ENCODE results near the gene SF1. TPM values are rescaled to one million over a fixed set of nuclear protein-coding genes. Genes with fewer than 3 reads are reported as not detected.

The SF1 gene
- total and polyA plus RNA-seq, 9 donors = 62.3 to 267 (median 202) TPM

DNA sequence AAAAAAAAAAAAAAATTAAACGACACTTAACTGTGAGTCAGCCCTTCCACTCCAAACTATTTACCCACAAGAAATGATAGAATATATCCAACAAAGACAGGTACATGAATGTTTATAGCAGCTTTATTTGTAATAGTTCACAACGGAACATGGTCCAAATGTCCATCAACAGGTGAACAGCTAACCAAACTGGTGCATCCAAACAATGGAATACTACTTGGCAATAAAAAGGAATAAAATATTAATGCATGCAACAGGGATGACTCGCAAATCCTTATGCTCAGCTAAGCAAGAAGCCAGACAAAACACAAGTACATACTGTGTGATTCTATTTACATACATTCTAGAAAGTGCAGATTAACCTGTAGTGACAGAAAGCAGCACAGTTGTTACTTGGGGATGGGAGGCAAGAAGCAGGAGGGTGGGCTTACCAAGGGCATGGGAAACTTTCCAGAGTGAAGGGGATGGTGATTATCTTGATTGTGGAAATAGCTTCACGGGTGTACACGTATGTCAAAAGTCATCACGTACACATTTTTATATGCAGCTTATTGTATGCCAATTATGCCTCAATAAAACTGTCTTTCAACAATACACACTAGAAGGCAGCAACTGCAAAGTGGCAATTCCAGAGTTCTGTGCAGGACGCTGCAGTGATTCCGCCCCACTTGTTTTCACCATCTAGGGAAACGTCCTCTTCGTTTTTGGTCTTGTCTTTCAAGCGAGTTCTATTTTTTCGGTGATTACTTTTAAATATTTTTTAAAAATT is 6.7 kb upstream of the SF1 start:
- Histone ChIP-seq H3K4me3 (ENCODE audit: low read length) (no peak overlapping the region), H3K27ac (ENCODE audit: low read length) (no peak overlapping the region), H3K27me3 (ENCODE audit: control insufficient read depth, insufficient read depth, low read length) (no peaks in the 10 kb centered on the region), H3K4me1 (ENCODE audit: control insufficient read depth, insufficient read depth, low read length) (peaks cover 6% of the 10 kb centered on the region), H3K36me3 (ENCODE audit: control insufficient read depth, insufficient read depth, low read length) (peaks cover 23% of the 10 kb centered on the region), H3K9me3 (replicated peaks; ENCODE audit: control insufficient read depth, low read depth, low read length) (no peaks in the 10 kb centered on the region)
- WGBS (ENCODE audit: insufficient coverage) = no CpG with 5 or more reads among the region's 12 CpGs
- DNase-seq = no peak

DNA sequence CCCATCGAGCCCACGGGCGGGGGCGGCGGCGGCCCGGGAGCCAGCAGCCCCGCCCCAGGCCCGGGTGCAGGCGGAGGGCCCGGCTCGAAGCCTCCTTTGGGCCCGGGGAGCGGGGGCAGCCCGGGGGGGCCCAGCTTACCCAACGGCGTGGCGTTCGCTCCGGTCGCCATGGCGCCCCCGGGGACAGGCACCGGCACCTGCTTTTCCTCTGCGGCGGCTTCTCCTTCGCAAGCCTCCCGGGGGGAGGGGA is 194 bp downstream of the SF1 start:
- Histone ChIP-seq H3K27ac (ENCODE audit: low read length) (peak overlapping the region; percentile 97), H3K4me3 (ENCODE audit: low read length) (peak overlapping the region; percentile 84), H3K4me1 (ENCODE audit: control insufficient read depth, insufficient read depth, low read length) (peaks cover 22% of the 10 kb centered on the region), H3K9me3 (replicated peaks; ENCODE audit: control insufficient read depth, low read depth, low read length) (no peaks in the 10 kb centered on the region), H3K27me3 (ENCODE audit: control insufficient read depth, insufficient read depth, low read length) (no peaks in the 10 kb centered on the region), H3K36me3 (ENCODE audit: control insufficient read depth, insufficient read depth, low read length) (peaks cover 41% of the 10 kb centered on the region)
- DNase-seq = no peak
- WGBS (ENCODE audit: insufficient coverage) = 0% methylated on average over 28 of the region's 28 CpGs

DNA sequence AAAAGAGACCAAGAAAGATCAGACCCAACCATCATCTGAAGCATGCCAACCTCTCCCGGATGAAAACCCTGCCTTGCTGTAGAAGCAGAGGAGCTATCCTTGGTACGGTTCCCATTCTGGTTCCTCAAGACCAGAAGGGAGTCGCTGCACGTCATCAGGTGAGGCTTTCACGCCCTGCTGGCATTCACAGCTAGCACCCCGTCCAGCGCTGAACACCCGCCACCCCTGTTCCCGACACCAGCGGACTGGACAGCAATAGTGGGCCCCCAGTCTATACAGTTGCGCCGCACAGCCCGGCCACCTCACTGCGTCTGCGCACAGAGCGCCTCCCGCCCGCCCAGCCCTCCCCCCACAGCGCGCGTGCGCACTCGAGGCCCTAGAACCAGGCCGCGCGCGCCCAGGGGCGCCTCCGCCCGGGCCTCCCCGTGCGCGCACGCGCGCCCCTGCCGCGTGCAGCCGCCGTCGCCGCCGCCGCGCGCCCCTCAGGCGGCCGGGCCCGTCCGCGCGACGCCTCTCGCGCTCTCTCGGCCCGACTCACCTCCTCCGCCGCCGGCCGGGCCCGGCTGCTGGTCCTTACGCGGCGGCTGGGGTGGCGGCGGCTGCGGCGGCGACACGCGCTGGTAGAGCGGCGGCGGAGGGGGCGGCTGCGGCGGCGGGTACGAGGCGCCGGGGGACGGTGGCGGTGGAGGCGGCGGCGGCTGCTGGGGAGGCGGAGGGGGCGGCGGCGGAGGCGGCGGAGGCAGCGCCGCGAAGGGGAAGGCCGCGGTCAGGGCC is 706 bp downstream of the SF1 start:
- Histone ChIP-seq H3K27ac (ENCODE audit: low read length) (peak overlapping the region; percentile 97), H3K27me3 (ENCODE audit: control insufficient read depth, insufficient read depth, low read length) (no peaks in the 10 kb centered on the region), H3K36me3 (ENCODE audit: control insufficient read depth, insufficient read depth, low read length) (peaks cover 45% of the 10 kb centered on the region), H3K4me3 (ENCODE audit: low read length) (peak overlapping the region; percentile 87), H3K9me3 (replicated peaks; ENCODE audit: control insufficient read depth, low read depth, low read length) (no peaks in the 10 kb centered on the region), H3K4me1 (ENCODE audit: control insufficient read depth, insufficient read depth, low read length) (peaks cover 25% of the 10 kb centered on the region)
- peak; percentile 95 for DNase-seq
- WGBS (ENCODE audit: insufficient coverage) = under 1% methylated on average over 89 of the region's 98 CpGs

DNA sequence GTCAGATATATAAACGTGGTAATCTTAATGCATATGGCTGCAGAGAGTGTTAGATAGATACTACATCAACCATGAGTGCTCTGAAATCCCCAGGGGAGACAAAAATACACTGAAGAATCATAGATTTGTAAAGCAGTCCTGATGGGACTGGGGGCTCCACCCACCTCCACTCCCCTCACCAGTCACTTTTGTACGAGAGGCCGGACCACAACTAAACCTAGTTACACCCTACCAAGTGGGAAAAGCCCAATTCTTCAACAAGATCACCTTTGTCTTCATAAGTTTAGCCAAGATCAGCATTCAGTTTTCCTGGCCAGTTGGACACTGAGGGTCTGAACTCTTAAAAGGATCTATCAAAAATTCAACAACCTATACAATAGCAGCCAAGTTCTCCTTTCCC is 1.5 kb downstream of the SF1 start:
- 36% methylated on average over 2 of the region's 3 CpGs for WGBS (ENCODE audit: insufficient coverage)
- Histone ChIP-seq H3K27ac (ENCODE audit: low read length) (peak overlapping the region; percentile 77), H3K36me3 (ENCODE audit: control insufficient read depth, insufficient read depth, low read length) (peaks cover 47% of the 10 kb centered on the region), H3K4me1 (ENCODE audit: control insufficient read depth, insufficient read depth, low read length) (peaks cover 26% of the 10 kb centered on the region), H3K4me3 (ENCODE audit: low read length) (peak overlapping the region; percentile 87), H3K9me3 (replicated peaks; ENCODE audit: control insufficient read depth, low read depth, low read length) (no peaks in the 10 kb centered on the region), H3K27me3 (ENCODE audit: control insufficient read depth, insufficient read depth, low read length) (no peaks in the 10 kb centered on the region)
- no peak for DNase-seq

DNA sequence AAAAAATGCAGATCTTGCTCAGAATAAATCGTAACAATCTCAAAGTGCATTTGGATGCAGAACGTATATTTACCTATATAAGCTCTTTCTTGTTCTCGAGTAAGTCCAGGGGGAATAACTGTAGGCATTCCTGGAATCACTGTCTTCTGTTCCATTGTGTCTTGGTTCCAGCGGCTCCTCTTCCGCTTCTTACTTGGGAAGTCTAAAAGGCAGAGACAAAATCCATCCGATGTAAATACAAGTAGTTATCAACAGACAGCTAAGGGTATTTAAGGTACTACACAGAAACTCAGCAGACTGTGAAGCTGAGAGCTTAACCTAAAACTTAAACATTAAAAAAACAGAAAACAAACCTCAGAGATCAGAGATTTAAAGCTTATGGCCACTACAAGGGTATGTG is 1.9 kb downstream of the SF1 start:
- Histone ChIP-seq H3K4me1 (ENCODE audit: control insufficient read depth, insufficient read depth, low read length) (peaks cover 26% of the 10 kb centered on the region), H3K27me3 (ENCODE audit: control insufficient read depth, insufficient read depth, low read length) (no peaks in the 10 kb centered on the region), H3K36me3 (ENCODE audit: control insufficient read depth, insufficient read depth, low read length) (peaks cover 50% of the 10 kb centered on the region), H3K9me3 (replicated peaks; ENCODE audit: control insufficient read depth, low read depth, low read length) (no peaks in the 10 kb centered on the region), H3K27ac (ENCODE audit: low read length) (no peak overlapping the region), H3K4me3 (ENCODE audit: low read length) (no peak overlapping the region)
- WGBS (ENCODE audit: insufficient coverage) = no CpG with 5 or more reads among the region's 6 CpGs
- no peak for DNase-seq

DNA sequence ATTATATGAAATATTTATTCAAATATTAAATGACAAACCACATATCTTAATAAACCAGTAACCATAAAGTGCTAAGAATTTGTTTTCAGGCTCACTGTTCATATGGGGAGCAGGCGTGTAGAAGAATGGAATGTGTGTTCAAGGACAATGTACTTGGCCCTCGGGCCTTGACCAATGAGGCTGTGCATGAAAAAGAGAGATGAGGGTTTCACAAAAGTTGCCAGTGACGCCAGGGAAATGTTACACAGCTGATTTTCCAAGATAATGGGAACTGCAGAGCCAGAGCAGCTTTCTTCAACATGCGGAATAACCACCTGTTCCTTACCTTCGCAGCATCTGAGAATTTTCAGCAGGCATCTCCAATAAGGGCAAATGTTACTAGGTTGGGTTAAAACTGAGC is 4.2 kb downstream of the SF1 start:
- no peak for DNase-seq
- Histone ChIP-seq H3K36me3 (ENCODE audit: control insufficient read depth, insufficient read depth, low read length) (peaks cover 69% of the 10 kb centered on the region), H3K9me3 (replicated peaks; ENCODE audit: control insufficient read depth, low read depth, low read length) (no peaks in the 10 kb centered on the region), H3K4me1 (ENCODE audit: control insufficient read depth, insufficient read depth, low read length) (peaks cover 22% of the 10 kb centered on the region), H3K27me3 (ENCODE audit: control insufficient read depth, insufficient read depth, low read length) (no peaks in the 10 kb centered on the region), H3K4me3 (ENCODE audit: low read length) (no peak overlapping the region), H3K27ac (ENCODE audit: low read length) (no peak overlapping the region)
- WGBS (ENCODE audit: insufficient coverage) = 51% methylated on average over 3 of the region's 5 CpGs

DNA sequence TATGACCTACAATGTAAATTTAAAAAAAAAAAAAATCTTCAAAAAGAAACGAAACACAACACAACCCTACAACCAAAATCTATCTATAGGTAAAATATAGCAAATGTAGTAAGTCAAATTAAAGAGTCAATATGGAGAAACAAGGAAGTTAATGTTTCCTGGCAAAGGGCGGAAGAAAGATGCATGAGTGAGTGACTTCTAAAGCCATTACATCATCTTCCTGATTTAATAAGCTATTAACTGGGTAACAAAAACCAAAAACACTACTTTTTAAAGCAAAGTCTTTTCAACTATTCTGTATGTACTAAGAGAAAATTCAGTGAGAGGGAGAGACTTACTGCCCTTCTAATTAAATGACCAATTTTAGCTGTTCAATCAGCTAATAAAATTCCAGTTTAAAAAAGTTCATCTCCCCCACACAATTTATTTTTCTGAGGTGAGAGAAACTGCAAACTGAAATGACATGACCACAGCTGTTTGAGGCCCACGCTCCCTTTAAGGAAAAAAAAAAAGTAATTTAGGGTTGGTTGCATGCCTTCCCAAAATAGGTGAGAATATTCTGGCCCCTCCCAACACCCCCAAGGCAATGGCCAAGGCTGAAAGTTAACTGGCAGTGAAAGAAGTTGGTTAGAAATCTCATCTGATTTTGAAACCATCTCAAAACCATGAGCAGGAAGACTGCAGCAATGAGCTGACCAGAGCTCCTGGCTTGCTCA is 5.9 kb downstream of the SF1 start:
- H3K9me3 ChIP-seq (replicated peaks; ENCODE audit: control insufficient read depth, low read depth, low read length) = no peaks in the 10 kb centered on the region
- H3K27ac ChIP-seq (ENCODE audit: low read length) = peak overlapping the region; percentile 32
- no CpG with 5 or more reads among the region's 3 CpGs for WGBS (ENCODE audit: insufficient coverage)
- DNase-seq = no peak
- H3K4me1 ChIP-seq (ENCODE audit: control insufficient read depth, insufficient read depth, low read length) = peaks cover 22% of the 10 kb centered on the region
- no peaks in the 10 kb centered on the region for H3K27me3 ChIP-seq (ENCODE audit: control insufficient read depth, insufficient read depth, low read length)
- H3K36me3 ChIP-seq (ENCODE audit: control insufficient read depth, insufficient read depth, low read length) = peaks cover 85% of the 10 kb centered on the region
- H3K4me3 ChIP-seq (ENCODE audit: low read length) = no peak overlapping the region

DNA sequence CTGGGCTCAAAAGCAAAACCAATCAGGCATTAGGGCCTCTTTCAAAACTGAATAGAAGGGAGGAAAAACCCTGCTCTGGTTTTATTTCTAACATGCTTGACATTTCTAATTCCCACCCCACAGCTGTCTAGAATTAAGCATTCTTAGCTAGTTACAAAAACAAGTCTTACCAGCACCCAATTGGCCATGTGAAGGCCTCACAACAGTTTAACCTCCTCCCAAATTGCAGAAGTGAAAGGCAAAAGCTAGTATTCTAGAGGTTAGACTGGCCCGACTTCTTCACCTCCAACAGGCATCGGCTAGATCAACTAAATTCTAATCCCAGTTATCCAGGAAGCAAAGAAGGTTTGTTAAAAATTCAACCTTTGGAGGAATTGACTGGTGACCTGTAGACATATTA is 6.5 kb downstream of the SF1 start:
- Histone ChIP-seq H3K4me1 (ENCODE audit: control insufficient read depth, insufficient read depth, low read length) (peaks cover 16% of the 10 kb centered on the region), H3K4me3 (ENCODE audit: low read length) (no peak overlapping the region), H3K27ac (ENCODE audit: low read length) (peak overlapping the region; percentile 30)

DNA sequence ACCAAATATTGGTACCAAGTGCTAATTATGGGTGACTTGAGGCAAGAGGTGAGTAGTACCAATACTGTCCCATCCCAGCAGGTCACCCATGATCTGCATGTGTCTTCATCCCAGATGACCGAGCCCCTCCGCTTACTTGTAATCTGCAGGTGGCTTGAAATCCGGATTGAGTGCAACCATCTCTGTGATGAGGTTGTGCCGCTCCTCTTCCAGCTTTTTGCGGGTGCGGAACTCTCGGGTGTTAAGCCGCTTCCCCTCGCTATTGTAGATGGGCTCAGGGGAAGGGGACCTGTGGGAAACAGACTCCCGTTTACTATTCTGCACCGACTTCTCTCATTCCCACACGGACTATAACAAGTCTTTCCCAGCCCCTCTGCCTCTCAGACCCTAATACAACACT is 8.2 kb downstream of the SF1 start:
- 100% methylated on average over 4 of the region's 12 CpGs for WGBS (ENCODE audit: insufficient coverage)
- Histone ChIP-seq H3K9me3 (replicated peaks; ENCODE audit: control insufficient read depth, low read depth, low read length) (no peaks in the 10 kb centered on the region), H3K27ac (ENCODE audit: low read length) (no peak overlapping the region), H3K4me1 (ENCODE audit: control insufficient read depth, insufficient read depth, low read length) (peaks cover 7% of the 10 kb centered on the region), H3K4me3 (ENCODE audit: low read length) (no peak overlapping the region), H3K36me3 (ENCODE audit: control insufficient read depth, insufficient read depth, low read length) (peaks cover 89% of the 10 kb centered on the region), H3K27me3 (ENCODE audit: control insufficient read depth, insufficient read depth, low read length) (no peaks in the 10 kb centered on the region)
- no peak for DNase-seq

More for the DNA sequence above, 6.5 kb downstream of the SF1 start:
- Histone ChIP-seq H3K36me3 (ENCODE audit: control insufficient read depth, insufficient read depth, low read length) (peaks cover 87% of the 10 kb centered on the region), H3K9me3 (replicated peaks; ENCODE audit: control insufficient read depth, low read depth, low read length) (no peaks in the 10 kb centered on the region), H3K27me3 (ENCODE audit: control insufficient read depth, insufficient read depth, low read length) (no peaks in the 10 kb centered on the region)
- WGBS (ENCODE audit: insufficient coverage) = no CpG with 5 or more reads among the region's 2 CpGs
- DNase-seq = no peak

DNA sequence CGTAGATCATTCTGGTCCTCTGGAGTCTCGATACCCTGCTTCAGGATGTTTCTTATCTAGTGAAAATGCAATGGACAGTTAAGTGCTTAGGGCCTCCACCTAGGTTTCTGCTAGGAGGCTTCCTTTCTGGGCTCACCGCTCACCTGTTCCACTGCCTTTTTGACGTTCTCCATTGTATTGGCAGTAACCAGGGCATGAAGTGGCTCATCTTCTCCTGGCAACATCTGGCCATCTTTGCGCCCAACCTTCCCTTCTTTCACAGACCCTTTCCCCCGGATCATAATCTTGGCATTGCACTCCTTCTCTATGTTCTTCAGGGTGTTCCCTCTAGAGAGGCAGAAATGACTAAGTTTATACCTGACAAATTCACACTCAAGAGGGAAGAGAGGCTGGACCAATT is 9.1 kb downstream of the SF1 start:
- Histone ChIP-seq H3K4me3 (ENCODE audit: low read length) (no peak overlapping the region), H3K27me3 (ENCODE audit: control insufficient read depth, insufficient read depth, low read length) (no peaks in the 10 kb centered on the region), H3K9me3 (replicated peaks; ENCODE audit: control insufficient read depth, low read depth, low read length) (no peaks in the 10 kb centered on the region), H3K36me3 (ENCODE audit: control insufficient read depth, insufficient read depth, low read length) (peaks cover 92% of the 10 kb centered on the region), H3K27ac (ENCODE audit: low read length) (no peak overlapping the region), H3K4me1 (ENCODE audit: control insufficient read depth, insufficient read depth, low read length) (peaks cover 8% of the 10 kb centered on the region)
- 95% methylated on average over 4 of the region's 6 CpGs for WGBS (ENCODE audit: insufficient coverage)
- DNase-seq = no peak
